Measurements from ENCODE around the gene ZNF76. TPM values are rescaled to one million over a fixed set of nuclear protein-coding genes. Genes with fewer than 3 reads are reported as not detected.
A peak's percentile ranks its signal among the peaks of the same experiment; 100 is the strongest.

Gene ZNF76
- total RNA-seq, 1 donor from 2014 or later, result 14.8 TPM

- no peaks in the 10 kb centered on the region for H3K79me2 ChIP-seq (ENCODE audit: low read depth)
- H3K4me2 ChIP-seq, result peak overlapping the region; percentile 53
- Mint-ChIP-seq H3K9me3 (peaks cover 3% of the 10 kb centered on the region), H3K4me1 (peaks cover 31% of the 10 kb centered on the region), H3K27ac (no peak overlapping the region), H3K36me3 (peaks cover 41% of the 10 kb centered on the region), H3K27me3 (ENCODE audit: insufficient read depth, low read depth) (peaks cover 3% of the 10 kb centered on the region), H3K4me3 (no peak overlapping the region)
- no peaks in the 10 kb centered on the region for H3K9me3 ChIP-seq (ENCODE audit: low read depth)
- H3K27me3 ChIP-seq, result no peaks in the 10 kb centered on the region
- no peak for DNase-seq (ENCODE audit: low spot score)
- peaks cover 8% of the 10 kb centered on the region for H3F3A ChIP-seq (ENCODE audit: low read depth)
- H2AFZ ChIP-seq (replicated peaks), result no peak overlapping the region
- peaks cover 26% of the 10 kb centered on the region for H3K4me1 ChIP-seq
- no peaks in the 10 kb centered on the region for H3K36me3 ChIP-seq
- H3K27ac ChIP-seq, result no peak overlapping the region
- H3K9ac ChIP-seq, result no peak overlapping the region
- no peak overlapping the region for H3K4me3 ChIP-seq
- peaks cover 58% of the 10 kb centered on the region for H4K20me1 ChIP-seq (ENCODE audit: low read depth)
- TF ChIP-seq EZH2phosphoT487 (IDR thresholded peaks at IDR 0.05), result no peak
- no peak for TF ChIP-seq CTCF (IDR thresholded peaks at IDR 0.05)
- no peak for TF ChIP-seq EZH2 (IDR thresholded peaks at IDR 0.05)
These were observed 22.1 kb upstream of the ZNF76 start for GRCh38 chr6:35237476-35237875.

GRCh38 chr6:35238843-35239289 is 20.7 kb upstream of the ZNF76 start:
- H3K79me2 ChIP-seq (ENCODE audit: low read depth), result no peaks in the 10 kb centered on the region
- Mint-ChIP-seq H3K9me3 (peaks cover 3% of the 10 kb centered on the region), H3K4me1 (peaks cover 31% of the 10 kb centered on the region), H3K4me3 (no peak overlapping the region), H3K36me3 (peaks cover 32% of the 10 kb centered on the region), H3K27ac (no peak overlapping the region), H3K27me3 (ENCODE audit: insufficient read depth, low read depth) (peaks cover 3% of the 10 kb centered on the region)
- H3F3A ChIP-seq (ENCODE audit: low read depth), result peaks cover 8% of the 10 kb centered on the region
- no peaks in the 10 kb centered on the region for H3K27me3 ChIP-seq
- no peaks in the 10 kb centered on the region for H3K9me3 ChIP-seq (ENCODE audit: low read depth)
- H4K20me1 ChIP-seq (ENCODE audit: low read depth), result peaks cover 58% of the 10 kb centered on the region
- no peak overlapping the region for H3K4me3 ChIP-seq
- H3K27ac ChIP-seq, result no peak overlapping the region
- peak overlapping the region; percentile 1 for H3K4me2 ChIP-seq
- no peak overlapping the region for H3K9ac ChIP-seq
- H2AFZ ChIP-seq (replicated peaks), result no peak overlapping the region
- no peaks in the 10 kb centered on the region for H3K36me3 ChIP-seq
- peaks cover 26% of the 10 kb centered on the region for H3K4me1 ChIP-seq
- no peak for DNase-seq (ENCODE audit: low spot score)
- no peak for TF ChIP-seq CTCF (IDR thresholded peaks at IDR 0.05)
- TF ChIP-seq EZH2phosphoT487 (IDR thresholded peaks at IDR 0.05), result no peak

GRCh38 chr6:35239581-35239980 is 20.0 kb upstream of the ZNF76 start:
- no peaks in the 10 kb centered on the region for H3K36me3 ChIP-seq
- no peak overlapping the region for H3K4me2 ChIP-seq
- H3K4me3 ChIP-seq, result no peak overlapping the region
- H3K79me2 ChIP-seq (ENCODE audit: low read depth), result no peaks in the 10 kb centered on the region
- peaks cover 3% of the 10 kb centered on the region for H3K9me3 Mint-ChIP-seq
- H3K27me3 ChIP-seq, result no peaks in the 10 kb centered on the region
- H3K27ac ChIP-seq, result no peak overlapping the region
- TF ChIP-seq CTCF (IDR thresholded peaks at IDR 0.05) (no peak), EZH2phosphoT487 (IDR thresholded peaks at IDR 0.05) (no peak), EZH2 (IDR thresholded peaks at IDR 0.05) (no peak)
- no peak overlapping the region for H3K27ac Mint-ChIP-seq
- H2AFZ ChIP-seq (replicated peaks), result no peak overlapping the region
- peaks cover 60% of the 10 kb centered on the region for H4K20me1 ChIP-seq (ENCODE audit: low read depth)
- H3K4me1 ChIP-seq, result peaks cover 26% of the 10 kb centered on the region
- H3F3A ChIP-seq (ENCODE audit: low read depth), result peaks cover 8% of the 10 kb centered on the region
- no peak for DNase-seq (ENCODE audit: low spot score)
- no peaks in the 10 kb centered on the region for H3K9me3 ChIP-seq (ENCODE audit: low read depth)
- peaks cover 31% of the 10 kb centered on the region for H3K4me1 Mint-ChIP-seq
- no peaks in the 10 kb centered on the region for H3K27me3 Mint-ChIP-seq (ENCODE audit: insufficient read depth, low read depth)
- H3K4me3 Mint-ChIP-seq, result no peak overlapping the region
- peaks cover 32% of the 10 kb centered on the region for H3K36me3 Mint-ChIP-seq
- no peak overlapping the region for H3K9ac ChIP-seq

All from neural progenitor cell (in vitro differentiated cells).